Heart right ventricle (tissue), 16 donors: ENCODE measurements around the gene AP2A2. TPM values are rescaled to one million over a fixed set of nuclear protein-coding genes. Genes with fewer than 3 reads are reported as not detected.
"Not testable (repeated sequence)": the region's sequence is repeated elsewhere in the genome, so short reads cannot be mapped to it uniquely, and the experiment has no call there.

Experiments used
- ATAC-seq, 8 donors: fragments of 200-7000 bp; cut with Tn5 transposase; one replicate each; pipeline ENCODE4 v1.9.1; 2020; ENCODE audit warnings: mild to moderate bottlenecking in 8 of 8, moderate library complexity in 8 of 8, moderate number of reproducible peaks in 1 of 8
- DNase-seq, 2 donors: peaks; one replicate each; pipeline ENCODE4 v3.0.0-alpha.2; 2020
- H3K27ac ChIP-seq, 10 donors: fragments of 200-600 bp; sonication (generic) in 2 of 10; one replicate each; pipeline versions ENCODE4 v1.5.0 to v1.8.0; 2020 to 2022; ENCODE audit warnings: mild to moderate bottlenecking in 3 of 10
- H3K27me3 ChIP-seq, 7 donors: fragments of 200-600 bp; one replicate each; pipeline ENCODE4 v1.8.0; 2021 to 2022; ENCODE audit warnings: mild to moderate bottlenecking in 2 of 7
- H3K36me3 ChIP-seq, 9 donors: fragments of 200-600 bp; sonication (generic) in 1 of 9; one replicate each; pipeline versions ENCODE4 v1.5.0 to v1.8.0; 2020 to 2022; ENCODE audit warnings: mild to moderate bottlenecking in 2 of 9
- H3K4me1 ChIP-seq, 9 donors: fragments of 200-600 bp; sonication (generic) in 1 of 9; one replicate each; pipeline versions ENCODE4 v1.5.0 to v1.8.0; 2020 to 2022; ENCODE audit warnings: mild to moderate bottlenecking in 4 of 9
- H3K4me3 ChIP-seq, 10 donors: fragments of 200-600 bp; sonication (generic) in 2 of 10; one replicate each; pipeline versions ENCODE4 v1.5.0 to v1.8.0; 2020 to 2022; ENCODE audit warnings: mild to moderate bottlenecking in 7 of 10, moderate library complexity in 2 of 10
- H3K9me3 ChIP-seq, 11 donors: fragments of 200-600 bp in 10 of 11; sonication (generic) in 2 of 11; one replicate each; pipeline versions ENCODE4 v1.5.0 to v1.8.0; 2013 to 2022; ENCODE audit warnings: mild to moderate bottlenecking in 2 of 11, control low read depth in 1 of 11, moderate library complexity in 1 of 11
- WGBS, 2 donors: extraction: QIAGEN DNeasy Blood & Tissue Kit; methylation state at CpG; one replicate each; pipeline ENCODE4 v1.1.7; 2013; ENCODE audit warnings: inconsistent platforms in 1 of 2; 5-methylcytosine and 5-hydroxymethylcytosine counted together
- intact Hi-C, 10 donors: fragments of 100-400 bp; cut with DNase I; formaldehyde crosslinking; loops; one replicate each; pipeline versions ENCODE4 v1.11.1 to v1.14.2; 2022
- polyA plus RNA-seq, 2 donors: library from polyadenylated mRNA; stranded (reverse); fragments of 200-250 nt; gene quantifications; one replicate each; pipeline ENCODE4 v1.2.3, GENCODE V29; 2013
- total RNA-seq, 10 donors: library from RNA; stranded (reverse); fragmentation: NEBNext Ultra II Directional in 3 of 10; extraction: Animal tissue kit (Norgen Biotek cat#: 25700) in 3 of 10; gene quantifications; one replicate each; pipeline versions ENCODE4 v1.2.1 to v1.2.4, GENCODE V29; 2021 to 2023
- TF ChIP-seq, protein P1 (sequence below), 9 donors: fragments of 200-600 bp; sonication (generic) in 2 of 9; IDR thresholded peaks; one replicate each; pipeline versions ENCODE4 v1.5.0 to v1.8.0; 2021 to 2022; ENCODE audit warnings: antibody characterized with exemption in 9 of 9, mild to moderate bottlenecking in 5 of 9, moderate library complexity in 1 of 9
- donor health status: Arrhythmogenic right ventricular cardiomyopathy.
- donor health status: ischemic (EF 13 %, LVEDD 7.1; RV severe dilation, severe dysfunction).
- donor health status: healthy with polysubstance abuse.
- donor health status: DM: no; HTN: yes; CAD: no.
- donor health status: DM: no; HTN: no; CAD: no.
- donor health status: ischemic (EF 25% LVEDD 6.9; RV normal size, moderate dysfunction).
- donor health status: ischemic (EF 25% LVEDD 5.7; RV mildly dilated, moderate dysfunction).
- donor health status: healthy.
- donor health status: DM: yes; HTN: yes; CAD: no.
- donor health status: Ischemic cardiomyopathy.
- donor health status: ischemic (EF 35%, LVEDD 5.7; RV mildly dilated, moderate dysfunction).
- donor health status: nonischemic (EF 11% LVEDD 7.7; RV severe dilation, severe dysfunction).
- donor health status: DM: yes; HTN: yes; CAD: no.
- donor health status: PGD.
- donor health status: ischemic (EF 29% LVEDD 5.4; RV normal size, mild dysfunction).
- donor health status: nonischemic (EF 23%, LVEDD 6.1; RV moderate dilation, normal function).

Gene AP2A2
- total and polyA plus RNA-seq, 12 donors, result 24.3 to 58.4 (median 37.4) TPM

- intact Hi-C loops, result no loop called here
- TF ChIP-seq, protein P1, sequence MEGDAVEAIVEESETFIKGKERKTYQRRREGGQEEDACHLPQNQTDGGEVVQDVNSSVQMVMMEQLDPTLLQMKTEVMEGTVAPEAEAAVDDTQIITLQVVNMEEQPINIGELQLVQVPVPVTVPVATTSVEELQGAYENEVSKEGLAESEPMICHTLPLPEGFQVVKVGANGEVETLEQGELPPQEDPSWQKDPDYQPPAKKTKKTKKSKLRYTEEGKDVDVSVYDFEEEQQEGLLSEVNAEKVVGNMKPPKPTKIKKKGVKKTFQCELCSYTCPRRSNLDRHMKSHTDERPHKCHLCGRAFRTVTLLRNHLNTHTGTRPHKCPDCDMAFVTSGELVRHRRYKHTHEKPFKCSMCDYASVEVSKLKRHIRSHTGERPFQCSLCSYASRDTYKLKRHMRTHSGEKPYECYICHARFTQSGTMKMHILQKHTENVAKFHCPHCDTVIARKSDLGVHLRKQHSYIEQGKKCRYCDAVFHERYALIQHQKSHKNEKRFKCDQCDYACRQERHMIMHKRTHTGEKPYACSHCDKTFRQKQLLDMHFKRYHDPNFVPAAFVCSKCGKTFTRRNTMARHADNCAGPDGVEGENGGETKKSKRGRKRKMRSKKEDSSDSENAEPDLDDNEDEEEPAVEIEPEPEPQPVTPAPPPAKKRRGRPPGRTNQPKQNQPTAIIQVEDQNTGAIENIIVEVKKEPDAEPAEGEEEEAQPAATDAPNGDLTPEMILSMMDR (IDR thresholded peaks at IDR 0.05), result no peak
- Histone ChIP-seq H3K9me3 (no peaks in the 10 kb centered on the region), H3K4me1 (peaks cover 0 to 19% (median 4%) of the 10 kb centered on the region in 9 donors), H3K27ac (no peak overlapping the region), H3K27me3 (no peaks in the 10 kb centered on the region), H3K36me3 (peaks cover 0 to 89% (median 37%) of the 10 kb centered on the region in 9 donors), H3K4me3 (no peak overlapping the region)
- WGBS, 2 donors, result 96 to 97% methylated on average over 26 of the region's 26 CpGs
- ATAC-seq (no peak), DNase-seq (no peak)
These were observed 47.0 kb downstream of the AP2A2 start for GRCh38 chr11:972523-973211.

GRCh38 chr11:973237-973636, 47.6 kb downstream of the AP2A2 start:
- peaks cover 0 to 15% (median under 1%) of the 10 kb centered on the region in 9 donors for H3K4me1 ChIP-seq
- no peak overlapping the region for H3K27ac ChIP-seq
- DNase-seq (no peak), ATAC-seq (no peak)
- no peak overlapping the region for H3K4me3 ChIP-seq
- intact Hi-C loops, result no loop called here
- TF ChIP-seq, protein P1 (IDR thresholded peaks at IDR 0.05), result no peak
- no peaks in the 10 kb centered on the region for H3K9me3 ChIP-seq
- no peaks in the 10 kb centered on the region for H3K27me3 ChIP-seq
- 96 to 97% methylated on average over 11 of the region's 11 CpGs for WGBS, 2 donors
- peaks cover 0 to 93% (median 39%) of the 10 kb centered on the region in 9 donors for H3K36me3 ChIP-seq

- intact Hi-C loops, result loop anchor here in 1 of 10 donors (5.0 kb wide), 1 partner anchor 48 kb away; the partner anchor contains the start of gene AP2A2
- DNase-seq, H3K9me3 ChIP-seq, H3K27me3 ChIP-seq, H3K4me3 ChIP-seq, H3K27ac ChIP-seq, ATAC-seq: not testable (repeated sequence)
- WGBS, 2 donors, result 87 to 94% methylated on average over 41 of the region's 41 CpGs
- Histone ChIP-seq H3K4me1 (peaks cover 0 to 17% (median 0%) of the 10 kb centered on the region in 9 donors), H3K36me3 (peaks cover 0 to 91% (median 36%) of the 10 kb centered on the region in 9 donors)
These were observed 49.7 kb downstream of the AP2A2 start for GRCh38 chr11:975376-975775.

GRCh38 chr11:975827-976226, 50.2 kb downstream of the AP2A2 start:
- peaks cover 0 to 90% (median 35%) of the 10 kb centered on the region in 9 donors for H3K36me3 ChIP-seq
- intact Hi-C loops, result loop anchor here in 1 of 10 donors (5.0 kb wide), 1 partner anchor 49 kb away; the partner anchor contains the start of gene AP2A2
- peaks cover 0 to 21% (median 0%) of the 10 kb centered on the region in 9 donors for H3K4me1 ChIP-seq
- WGBS, 2 donors, result 75 to 77% methylated on average over 15 of the region's 15 CpGs
- H3K27me3 ChIP-seq, result no peaks in the 10 kb centered on the region
- no peaks in the 10 kb centered on the region for H3K9me3 ChIP-seq
- H3K27ac ChIP-seq, result no peak overlapping the region
- peak in 1 of 8 donors; percentile 8 for ATAC-seq
- H3K4me3 ChIP-seq, result no peak overlapping the region
- TF ChIP-seq, protein P1 (IDR thresholded peaks at IDR 0.05), result peak in 2 of 9 donors; percentile 4 to 14
- DNase-seq, result no peak
